GM10266 (cell line): ENCODE data around the gene ANXA9.

Experiments
- DNase-seq: peaks from one replicate; pipeline ENCODE4 v3.0.0; 2012; ENCODE audit errors: extremely low spot score
- CTCF ChIP-seq: IDR thresholded peaks from 2 replicates; pipeline ENCODE4 v1.5.1; 2012; ENCODE audit warnings: mild to moderate bottlenecking, low read depth; ENCODE audit not compliant: control insufficient read depth, insufficient read depth; ENCODE audit errors: missing control alignments

The ANXA9 gene

GRCh38 chr1:151006327-151007052 lies 24.4 kb downstream of the ANXA9 start, which contains the start of gene MINDY1:
Gene MINDY1 (minus strand): TSS chr1:151006902. CDS start chr1:151002617, 4,285 bp downstream.
- peak; percentile 35 for TF ChIP-seq CTCF
- DNase-seq = peak; percentile 65

GRCh38 chr1:151007853-151008243 lies 25.8 kb downstream of the ANXA9 start:
- TF ChIP-seq CTCF = no peak
- no peak for DNase-seq

- TF ChIP-seq CTCF = no peak
- peak; percentile 96 for DNase-seq
These were observed 26.4 kb downstream of the ANXA9 start, which contains the start of gene PRUNE1 for GRCh38 chr1:151008244-151009205. Gene PRUNE1 (plus strand): TSS chr1:151008449. CDS start chr1:151008633, 184 bp downstream.

GRCh38 chr1:151009206-151009587 lies 27.1 kb downstream of the ANXA9 start:
- no peak for DNase-seq
- TF ChIP-seq CTCF = no peak

GRCh38 chr1:151009674-151010345 lies 27.7 kb downstream of the ANXA9 start:
- TF ChIP-seq CTCF = no peak

GRCh38 chr1:151010346-151010726 lies 28.2 kb downstream of the ANXA9 start:
- DNase-seq = no peak
- no peak for TF ChIP-seq CTCF

More at GRCh38 chr1:151009674-151010345, 27.7 kb downstream of the ANXA9 start:
- no peak for DNase-seq
